Ramos (cell line): ENCODE results near the gene DDX20.

Source experiments
- in situ Hi-C: fragments of 300-500 bp; cut with MboI; formaldehyde crosslinking; loops from one replicate; pipeline ENCODE4 v1.14.3; 2022; ENCODE audit warnings: low sequenced_read_pairs; ENCODE audit not compliant: unreplicated experiment

Gene DDX20

GRCh38 chr1:111733183-111733991, 22.3 kb upstream of the DDX20 start:
- in situ Hi-C loops = no loop called here

- in situ Hi-C loops = no loop called here
These were observed 21.7 kb upstream of the DDX20 start for GRCh38 chr1:111733992-111734341.

GRCh38 chr1:111734426-111734825, 21.3 kb upstream of the DDX20 start:
- in situ Hi-C loops = no loop called here

GRCh38 chr1:111734856-111735255, 20.8 kb upstream of the DDX20 start:
- in situ Hi-C loops = no loop called here

- in situ Hi-C loops = no loop called here
These were observed 20.4 kb upstream of the DDX20 start for GRCh38 chr1:111735321-111735720.

GRCh38 chr1:111735858-111736544, 19.7 kb upstream of the DDX20 start:
- in situ Hi-C loops = no loop called here

GRCh38 chr1:111736548-111737215, 19.0 kb upstream of the DDX20 start:
- in situ Hi-C loops = no loop called here

GRCh38 chr1:111737216-111738132, 18.2 kb upstream of the DDX20 start:
- in situ Hi-C loops = no loop called here

GRCh38 chr1:111738133-111738435, 17.6 kb upstream of the DDX20 start:
- in situ Hi-C loops = no loop called here

GRCh38 chr1:111738436-111739193, 17.1 kb upstream of the DDX20 start:
- in situ Hi-C loops = no loop called here

GRCh38 chr1:111739194-111739924, 16.3 kb upstream of the DDX20 start, which contains the start of gene INKA2:
Gene INKA2, minus strand, starts transcription at chr1:111739395. Its CDS starts 153 bp downstream, at chr1:111739242.
- in situ Hi-C loops = no loop called here

- in situ Hi-C loops = loop anchor here (10.0 kb wide), 1 partner anchor 255 kb away; no protein-coding TSS in a partner anchor
These were observed 15.6 kb upstream of the DDX20 start for GRCh38 chr1:111739925-111740765.

GRCh38 chr1:111742292-111742691, 13.4 kb upstream of the DDX20 start:
- in situ Hi-C loops = loop anchor here (10.0 kb wide), 1 partner anchor 257 kb away; no protein-coding TSS in a partner anchor

- in situ Hi-C loops = loop anchor here (10.0 kb wide), 1 partner anchor 258 kb away; no protein-coding TSS in a partner anchor
These were observed 12.7 kb upstream of the DDX20 start for GRCh38 chr1:111742938-111743549.

GRCh38 chr1:111743679-111744101, 12.0 kb upstream of the DDX20 start:
- in situ Hi-C loops = loop anchor here (10.0 kb wide), 1 partner anchor 259 kb away; no protein-coding TSS in a partner anchor

GRCh38 chr1:111745675-111746613, 9.8 kb upstream of the DDX20 start:
- in situ Hi-C loops = loop anchor here (10.0 kb wide), 1 partner anchor 261 kb away; no protein-coding TSS in a partner anchor
